Smooth muscle cell (in vitro differentiated cells): ENCODE measurements around the gene FAM13A. TPM values are rescaled to one million over a fixed set of nuclear protein-coding genes. Genes with fewer than 3 reads are reported as not detected.

Source experiments
- DNase-seq: peaks from one replicate; lab custom pipeline; 2025; ENCODE audit not compliant: unreplicated experiment; lab: John Stamatoyannopoulos, UW
- H2AFZ ChIP-seq: fragments of 200-600 bp; sonication (generic); 2 replicates; pipeline ENCODE4 v1.6.0; 2016; ENCODE audit warnings: antibody characterized with exemption, low read depth, mild to moderate bottlenecking
- H3F3A ChIP-seq: fragments of 200-600 bp; sonication (generic); 2 replicates; pipeline ENCODE4 v1.6.0; 2017; ENCODE audit warnings: antibody characterized with exemption, low read depth
- H3K27ac ChIP-seq: fragments of 200-600 bp; sonication (generic); 2 replicates; pipeline ENCODE4 v1.5.1; 2016; ENCODE audit warnings: low read depth, mild to moderate bottlenecking
- H3K27me3 ChIP-seq: fragments of 200-600 bp; sonication (generic); 2 replicates; pipeline ENCODE4 v1.6.1; 2016; ENCODE audit warnings: low read depth, mild to moderate bottlenecking
- H3K36me3 ChIP-seq: fragments of 200-600 bp; sonication (generic); 2 replicates; pipeline ENCODE4 v1.5.1; 2016; ENCODE audit warnings: low read depth
- H3K4me1 ChIP-seq: fragments of 200-600 bp; sonication (generic); 2 replicates; pipeline ENCODE4 v1.5.1; 2016; ENCODE audit warnings: low read depth
- H3K4me2 ChIP-seq: fragments of 200-600 bp; sonication (generic); 2 replicates; pipeline ENCODE4 v1.6.0; 2016; ENCODE audit warnings: mild to moderate bottlenecking
- H3K4me3 ChIP-seq: fragments of 200-600 bp; sonication (generic); 2 replicates; pipeline ENCODE4 v1.5.1; 2016; ENCODE audit warnings: mild to moderate bottlenecking
- H3K79me2 ChIP-seq: fragments of 200-600 bp; sonication (generic); 2 replicates; pipeline ENCODE4 v1.6.0; 2016; ENCODE audit warnings: low read depth, mild to moderate bottlenecking
- H3K9ac ChIP-seq: fragments of 200-600 bp; sonication (generic); 2 replicates; pipeline ENCODE4 v1.6.0; 2016; ENCODE audit warnings: low read depth
- H3K9me3 ChIP-seq: fragments of 200-600 bp; sonication (generic); replicated peaks from 2 replicates; pipeline ENCODE4 v1.5.1; 2016; ENCODE audit warnings: low read depth
- H4K20me1 ChIP-seq: fragments of 200-600 bp; sonication (generic); 2 replicates; pipeline ENCODE4 v1.6.0; 2016; ENCODE audit warnings: low read depth
- CTCF ChIP-seq: fragments of 200-600 bp; sonication (generic); IDR thresholded peaks from 2 replicates; pipeline ENCODE4 v1.5.1; 2017; ENCODE audit warnings: borderline replicate concordance, mild to moderate bottlenecking, antibody characterized with exemption; ENCODE audit not compliant: insufficient read depth, poor library complexity, severe bottlenecking
- WGBS: methylation state at CpG from one replicate; pipeline ENCODE4 v1.1.7; 2016; ENCODE audit warnings: low lambda C conversion rate; 5-methylcytosine and 5-hydroxymethylcytosine counted together
- polyA plus RNA-seq: library from polyadenylated mRNA; unstranded; fragments of >200 nt; fragmentation: Nextera tagmentation; extraction: Ambion mirVana; gene quantifications from 2 replicates; pipeline ENCODE4 v1.2.1, GENCODE V29; 2016
- total RNA-seq: library from RNA; depleted of rRNA; stranded (reverse); fragments of >200 nt; gene quantifications from 2 replicates; pipeline ENCODE4 v1.2.3, GENCODE V29; 2014

FAM13A gene
- total and polyA plus RNA-seq, 2 experiments from 2014 or later = 14.6 to 39.9 TPM

GRCh38 chr4:89099471-89099870 is 42.5 kb upstream of the FAM13A start:
- Histone ChIP-seq H3K9ac (no peak overlapping the region), H3F3A (no peaks in the 10 kb centered on the region), H3K4me1 (no peaks in the 10 kb centered on the region), H3K4me3 (no peak overlapping the region), H3K9me3 (no peaks in the 10 kb centered on the region), H3K27ac (no peak overlapping the region), H3K79me2 (no peaks in the 10 kb centered on the region), H3K36me3 (no peaks in the 10 kb centered on the region), H4K20me1 (no peaks in the 10 kb centered on the region), H3K27me3 (peaks cover 9% of the 10 kb centered on the region), H2AFZ (no peak overlapping the region), H3K4me2 (no peak overlapping the region)
- WGBS = 97% methylated on average over 1 of the region's 1 CpG
- no peak for TF ChIP-seq CTCF
- no peak for DNase-seq

DNA sequence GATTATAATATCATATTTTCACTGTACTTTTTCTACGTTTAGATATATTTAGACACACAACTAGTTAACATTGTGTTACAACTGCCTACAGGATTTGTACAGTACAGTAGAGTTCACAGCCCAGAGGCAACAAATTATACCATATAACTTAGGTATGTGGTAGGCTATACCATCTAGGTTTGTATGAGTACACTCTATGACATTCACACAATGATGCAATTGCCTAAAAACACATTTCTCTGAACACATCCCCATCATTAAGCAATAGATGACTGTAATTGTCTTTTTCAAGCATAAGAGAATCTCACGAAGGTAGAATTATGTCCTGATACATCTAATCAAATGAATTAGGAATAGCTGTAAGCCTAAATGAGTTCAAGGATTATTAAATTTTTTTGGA is 42.0 kb upstream of the FAM13A start:
- TF ChIP-seq CTCF = no peak
- H3K27me3 ChIP-seq = peaks cover 9% of the 10 kb centered on the region
- DNase-seq = no peak
- 78% methylated on average over 2 of the region's 2 CpGs for WGBS
- no peak overlapping the region for H2AFZ ChIP-seq
- H3K4me1 ChIP-seq = no peaks in the 10 kb centered on the region
- no peak overlapping the region for H3K4me2 ChIP-seq
- H3K9me3 ChIP-seq = no peaks in the 10 kb centered on the region
- no peak overlapping the region for H3K27ac ChIP-seq
- H3F3A ChIP-seq = no peaks in the 10 kb centered on the region
- no peaks in the 10 kb centered on the region for H4K20me1 ChIP-seq
- H3K9ac ChIP-seq = no peak overlapping the region
- H3K36me3 ChIP-seq = no peaks in the 10 kb centered on the region
- no peaks in the 10 kb centered on the region for H3K79me2 ChIP-seq
- H3K4me3 ChIP-seq = no peak overlapping the region

DNA sequence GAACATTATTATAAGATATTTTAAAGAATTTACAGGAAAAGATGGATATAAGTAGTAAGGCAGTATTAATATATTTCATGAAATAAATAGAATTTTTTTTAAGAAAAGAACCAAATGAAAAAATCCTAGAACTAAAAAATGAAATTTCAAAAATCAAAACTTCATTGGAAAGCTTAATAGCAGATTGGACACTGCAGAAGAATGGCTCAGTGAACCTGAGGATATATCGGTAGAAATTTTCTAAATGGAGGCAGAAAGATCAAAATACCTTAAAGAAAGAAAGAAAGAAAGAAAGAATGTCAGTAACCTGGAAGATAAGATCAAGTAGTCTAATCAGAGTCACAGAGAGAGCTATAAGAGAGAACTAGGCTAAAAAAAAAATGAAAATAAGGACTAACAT is 21.3 kb upstream of the FAM13A start:
- Histone ChIP-seq H3K27ac (no peak overlapping the region), H3K4me3 (no peak overlapping the region), H3K9me3 (no peaks in the 10 kb centered on the region), H3K9ac (no peak overlapping the region), H3K79me2 (no peaks in the 10 kb centered on the region), H3K27me3 (no peaks in the 10 kb centered on the region), H3K4me1 (no peaks in the 10 kb centered on the region), H3F3A (no peaks in the 10 kb centered on the region), H3K4me2 (no peak overlapping the region), H2AFZ (no peak overlapping the region), H4K20me1 (no peaks in the 10 kb centered on the region), H3K36me3 (no peaks in the 10 kb centered on the region)
- no peak for TF ChIP-seq CTCF
- no peak for DNase-seq
- 97% methylated on average over 1 of the region's 1 CpG for WGBS

GRCh38 chr4:89077761-89078160 is 20.8 kb upstream of the FAM13A start:
- H3K9me3 ChIP-seq = no peaks in the 10 kb centered on the region
- H2AFZ ChIP-seq = no peak overlapping the region
- no peak overlapping the region for H3K27ac ChIP-seq
- no peaks in the 10 kb centered on the region for H3K36me3 ChIP-seq
- no peaks in the 10 kb centered on the region for H3K27me3 ChIP-seq
- no peaks in the 10 kb centered on the region for H3K79me2 ChIP-seq
- no peak overlapping the region for H3K9ac ChIP-seq
- no peak overlapping the region for H3K4me2 ChIP-seq
- TF ChIP-seq CTCF = no peak
- H3K4me1 ChIP-seq = no peaks in the 10 kb centered on the region
- H3K4me3 ChIP-seq = no peak overlapping the region
- DNase-seq = no peak
- H3F3A ChIP-seq = no peaks in the 10 kb centered on the region
- no peaks in the 10 kb centered on the region for H4K20me1 ChIP-seq
